Measurements from ENCODE around the gene DTHD1.

GRCh38 chr4:36280555-36280954 lies 861 bp upstream of the DTHD1 start:
- TF ChIP-seq CTCF (conservative IDR thresholded peaks at IDR 0.05; ENCODE audit: low read length) (no peak), EZH2phosphoT487 (IDR thresholded peaks at IDR 0.05; ENCODE audit: borderline replicate concordance) (no peak)

Data from Loucy (cell line).